T-helper 1 cell treated with Interleukin-12 subunit alpha and Interleukin-12 subunit beta and Interleukin-4 antibody, amounts not matched to agents 30 ng/mL and 1 ng/mL, for 36 hours (primary cell): ENCODE data around the gene C11orf58. TPM values are rescaled to one million over a fixed set of nuclear protein-coding genes. Genes with fewer than 3 reads are reported as not detected.

ENCODE experiments used
- intact Hi-C: fragments of 100-400 bp; cut with micrococcal nuclease; formaldehyde crosslinking; loops from one replicate; pipeline ENCODE4 v1.15.1; 2024
- total RNA-seq: library from RNA; stranded (reverse); gene quantifications from 2 replicates; pipeline ENCODE4 v1.2.3, GENCODE V29; 2022

The C11orf58 gene
- total RNA-seq, 1 donor from 2014 or later = 130 TPM

DNA sequence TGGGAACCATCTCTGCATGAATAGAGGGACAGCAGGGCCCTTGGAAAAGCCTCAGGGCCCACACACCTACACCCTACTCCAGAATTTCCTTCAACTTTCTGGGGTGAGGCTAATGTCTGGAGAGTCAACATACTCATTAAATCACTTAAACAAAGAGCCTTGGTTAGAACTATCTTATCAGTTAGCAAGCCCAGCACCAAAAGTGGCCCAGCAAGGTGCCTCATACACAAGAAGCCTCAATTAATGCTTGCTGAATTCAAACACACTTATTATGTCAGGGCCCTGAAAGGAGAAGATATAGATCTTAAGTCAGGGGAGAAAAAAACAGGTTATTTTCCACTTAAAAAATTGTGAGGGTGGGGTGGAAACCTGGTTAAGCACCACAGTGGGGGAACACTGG lies 61.4 kb downstream of the C11orf58 start:
- intact Hi-C loops = no loop called here

DNA sequence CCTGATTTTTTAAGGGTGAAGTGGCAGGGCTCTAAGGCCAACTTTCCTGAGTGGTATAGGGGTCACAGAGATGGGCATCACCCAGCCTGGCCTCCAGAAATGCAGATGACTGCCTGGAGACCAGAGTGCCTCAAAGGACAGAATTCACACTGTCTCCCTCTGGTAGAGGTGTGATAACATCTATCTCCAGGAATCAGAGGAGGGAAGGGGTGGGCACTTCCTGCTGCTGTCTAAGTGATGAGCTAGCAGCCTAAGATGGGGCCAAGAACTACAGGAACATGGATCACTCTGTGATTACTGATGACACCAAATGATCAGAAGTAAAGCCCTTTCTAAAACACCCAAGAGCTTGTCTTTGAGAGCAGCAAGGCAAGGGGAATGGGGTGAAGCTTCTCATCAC lies 61.9 kb downstream of the C11orf58 start:
- intact Hi-C loops = no loop called here

DNA sequence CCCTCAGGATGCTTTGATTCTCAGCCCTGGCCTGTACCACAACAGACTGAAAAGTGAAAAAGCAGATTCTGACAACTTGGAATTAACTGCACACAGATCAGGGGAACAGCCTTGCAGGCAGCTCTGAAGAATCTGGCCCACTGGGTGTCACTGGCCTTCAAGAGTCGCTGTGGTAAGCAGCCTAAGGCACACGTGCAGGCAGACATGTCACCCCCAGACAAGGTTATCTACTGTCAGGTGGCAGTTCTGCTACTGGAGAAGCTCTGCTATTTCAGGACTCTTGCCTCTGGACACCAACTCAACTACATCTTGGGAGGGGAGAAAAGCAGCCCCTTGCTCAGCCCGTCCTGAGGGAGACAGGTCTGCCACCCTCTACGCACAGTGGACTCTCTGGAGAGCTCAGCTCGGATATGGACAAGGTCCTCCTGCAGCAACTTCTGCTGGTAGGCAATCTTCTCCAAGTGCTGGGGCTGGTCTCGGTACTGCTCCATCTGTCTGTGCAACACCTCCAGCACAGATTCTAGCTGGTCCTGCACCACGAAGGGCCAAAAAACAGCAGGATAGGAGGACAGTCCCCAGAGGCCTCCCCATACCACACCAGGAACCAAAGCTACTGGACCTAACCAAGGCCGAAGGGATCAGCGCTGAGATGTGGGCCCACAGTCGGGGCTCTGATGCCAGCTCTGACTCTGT lies 63.0 kb downstream of the C11orf58 start:
- intact Hi-C loops = no loop called here

DNA sequence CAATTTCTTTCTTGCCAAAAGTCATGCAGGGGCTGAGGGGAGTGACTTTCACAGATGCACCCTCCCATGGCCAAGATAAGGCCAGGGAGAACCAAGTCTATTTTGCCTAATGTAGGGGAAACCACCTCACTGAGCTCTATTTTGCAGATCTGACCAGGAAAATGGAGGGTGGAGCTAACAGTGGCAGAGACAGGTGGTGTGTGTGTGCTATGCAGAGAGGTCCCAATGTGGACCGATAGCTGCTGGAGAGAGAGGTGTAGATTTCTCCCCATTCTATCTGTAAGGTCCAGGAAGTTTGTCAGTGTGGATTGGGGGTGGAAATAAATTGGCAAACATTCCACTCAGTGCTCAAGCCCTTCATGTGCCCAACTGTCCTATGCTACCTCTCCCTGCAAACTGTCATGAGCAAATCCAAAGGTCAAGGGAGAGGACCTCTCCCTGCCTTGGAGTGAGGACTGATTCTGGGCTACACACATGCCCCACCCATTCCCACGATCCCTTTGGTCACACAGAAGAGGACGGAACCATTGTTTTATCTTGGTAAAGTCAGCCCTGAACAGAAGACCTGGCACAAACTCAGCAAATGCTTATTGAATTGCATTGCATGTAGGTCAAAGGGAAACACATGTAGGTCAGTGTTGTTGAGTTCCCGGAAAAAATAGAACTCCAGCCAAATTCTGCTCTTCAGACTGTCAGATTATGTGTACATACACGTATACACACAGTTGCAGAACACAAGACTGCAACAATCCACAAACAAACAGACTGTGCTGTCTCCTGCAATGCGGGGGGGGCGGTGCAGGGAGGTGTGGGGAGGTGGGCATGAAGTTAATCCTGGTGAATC lies 65.9 kb downstream of the C11orf58 start:
- intact Hi-C loops = no loop called here

DNA sequence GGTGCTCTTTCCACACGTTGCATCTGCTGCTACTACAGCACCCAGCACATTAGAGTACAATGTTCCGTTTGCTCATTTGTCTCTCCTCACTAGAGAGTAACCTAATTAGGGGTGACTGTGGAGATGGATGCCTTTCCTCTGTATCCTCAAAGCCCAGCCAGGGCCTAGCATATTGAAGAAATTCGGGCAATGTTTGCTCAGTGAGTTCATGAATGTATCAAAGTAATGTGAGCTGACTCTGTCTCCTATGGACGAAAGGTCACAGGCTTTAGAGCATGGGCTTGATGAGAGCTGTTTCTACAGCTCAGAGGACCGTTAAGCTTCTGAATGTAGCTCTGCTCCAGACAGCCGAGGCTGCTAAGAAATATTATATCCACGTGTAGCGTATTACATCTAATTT lies 67.5 kb downstream of the C11orf58 start:
- intact Hi-C loops = no loop called here

DNA sequence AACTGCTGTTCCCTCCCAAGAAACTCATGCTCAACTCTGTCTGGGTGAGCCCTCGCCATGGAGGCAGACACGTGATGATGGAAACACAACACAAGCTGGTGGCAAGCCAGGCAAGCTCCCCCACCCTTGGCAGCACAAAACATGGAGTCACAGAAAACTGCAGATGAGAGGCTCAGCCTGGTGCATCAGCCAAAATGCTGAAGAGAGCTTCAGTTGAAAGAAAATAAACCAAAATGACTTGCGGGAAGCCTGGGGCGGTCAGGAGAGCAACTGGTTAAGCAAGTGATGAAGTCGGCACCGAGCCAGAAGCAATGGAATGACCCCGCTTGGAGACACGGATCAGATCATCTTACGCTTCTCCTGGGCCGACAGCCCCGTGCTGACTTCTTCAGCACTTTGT lies 68.3 kb downstream of the C11orf58 start:
- intact Hi-C loops = no loop called here

DNA sequence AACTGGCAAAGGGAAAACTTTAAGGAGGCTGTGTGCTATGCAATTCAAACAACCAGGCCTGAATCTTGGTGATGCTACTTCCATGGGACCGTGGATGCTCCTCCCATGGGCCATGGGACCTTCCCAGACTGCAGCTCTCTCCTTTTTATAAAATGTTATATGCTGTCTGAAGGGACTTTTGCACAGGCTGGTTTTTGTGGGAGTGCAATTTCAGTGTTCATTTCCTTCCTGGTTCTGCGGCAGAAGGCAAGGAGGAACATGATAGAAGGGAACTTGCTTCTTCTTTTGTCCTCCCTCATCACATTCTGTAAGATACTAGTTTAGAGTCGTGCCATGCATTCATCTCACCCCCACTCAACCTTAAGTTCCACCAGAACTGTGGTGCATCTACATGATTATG lies 68.9 kb downstream of the C11orf58 start:
- intact Hi-C loops = no loop called here
